Motor neuron (in vitro differentiated cells): ENCODE measurements around the gene MORN1. TPM values are rescaled to one million over a fixed set of nuclear protein-coding genes. Genes with fewer than 3 reads are reported as not detected.

ENCODE experiments used
- ATAC-seq, 8 experiments: fragments of 200-7000 bp; cut with Tn5 transposase; replicated peaks in 6 of 8; 2 replicates each; pipeline ENCODE4 v1.8.0; 2021; ENCODE audit warnings: mild to moderate bottlenecking in 8 of 8, moderate library complexity in 8 of 8
- H3K27ac ChIP-seq, 2 donors: fragments of 250-450 bp; sonication (Bioruptor Pico); 2 replicates each; pipeline ENCODE4 v1.9.0; 2021; ENCODE audit warnings: antibody characterized with exemption in 2 of 2, mild to moderate bottlenecking in 2 of 2, moderate library complexity in 1 of 2
- H3K4me1 ChIP-seq, 2 donors: fragments of 250-450 bp; sonication (Bioruptor Pico); replicated peaks in 1 of 2; 2 replicates each; pipeline ENCODE4 v1.6.1; 2021; ENCODE audit warnings: antibody characterized with exemption in 2 of 2, mild to moderate bottlenecking in 2 of 2, moderate library complexity in 1 of 2
- H3K4me3 ChIP-seq, 5 donors: fragments of 250-450 bp; sonication (Bioruptor Pico); 2 replicates each; pipeline ENCODE4 v1.9.0; 2021; ENCODE audit warnings: antibody characterized with exemption in 5 of 5, mild to moderate bottlenecking in 5 of 5, moderate library complexity in 4 of 5
- WGBS, 10 experiments: fragments of 450-650 bp; shearing (Covaris generic); methylation state at CpG; one replicate each; pipeline ENCODE4 v1.0.0; 2022; 5-methylcytosine and 5-hydroxymethylcytosine counted together
- in situ Hi-C, 9 experiments: fragments of 400-800 bp; cut with MboI; loops; one replicate each; pipeline ENCODE4 v1.15.0; 2021; ENCODE audit warnings: low sequenced_read_pairs in 9 of 9, low pct_unique_long_range_greater_than_20kb in 2 of 9; ENCODE audit not compliant: unreplicated experiment in 9 of 9
- total RNA-seq, 8 experiments: library from RNA; unstranded; fragments of 300-600 nt; gene quantifications; 2 replicates each; pipeline versions ENCODE4 v1.2.3 to v1.2.4, GENCODE V29; 2022

MORN1 gene
- total RNA-seq, 8 experiments from 2014 or later, result 13.5 to 28.6 (median 21.8) TPM

- H3K4me3 ChIP-seq, result no peak overlapping the region
- 45 to 97% (median 92%) methylated on average over 2 to 18 of the region's 25 CpGs; no CpG with 5 or more reads in 4 of the 10 experiments for WGBS, 10 experiments
- in situ Hi-C loops, result no loop called here
- peak overlapping the region in 1 of 2 donors; percentile 79 for H3K27ac ChIP-seq
- ATAC-seq, result peak in 3 of 8 experiments; percentile 33 to 68 (median 57)
- peaks cover 64 to 70% of the 10 kb centered on the region in 2 donors for H3K4me1 ChIP-seq
These were observed 113.4 kb downstream of the MORN1 start for GRCh38 chr1:2277741-2278488.

GRCh38 chr1:2276803-2277580 lies 114.4 kb downstream of the MORN1 start:
- Histone ChIP-seq H3K4me3 (no peak overlapping the region), H3K4me1 (peaks cover 73 to 79% of the 10 kb centered on the region in 2 donors), H3K27ac (peak overlapping the region in 1 of 2 donors; percentile 55)
- 15 to 100% (median 78%) methylated on average over 1 to 11 of the region's 12 CpGs for WGBS, 10 experiments
- peak in 2 of 8 experiments; percentile 11 to 13 for ATAC-seq
- in situ Hi-C loops, result no loop called here

- no peak for ATAC-seq
- WGBS, 10 experiments, result 29 to 43% (median 33%) methylated on average over 3 to 10 of the region's 14 CpGs; no CpG with 5 or more reads in 6 of the 10 experiments
- in situ Hi-C loops, result no loop called here
- Histone ChIP-seq H3K27ac (peak overlapping the region in 1 of 2 donors; percentile 55), H3K4me3 (no peak overlapping the region), H3K4me1 (peaks cover 84 to 90% of the 10 kb centered on the region in 2 donors)
These were observed 115.4 kb downstream of the MORN1 start for GRCh38 chr1:2275796-2276536.

GRCh38 chr1:2274929-2275475 lies 116.4 kb downstream of the MORN1 start:
- ATAC-seq, result no peak
- H3K4me1 ChIP-seq, result peaks cover 93 to 99% of the 10 kb centered on the region in 2 donors
- in situ Hi-C loops, result no loop called here

GRCh38 chr1:2274231-2274928 lies 117.0 kb downstream of the MORN1 start:
- Histone ChIP-seq H3K4me1 (peaks cover 88 to 94% of the 10 kb centered on the region in 2 donors), H3K27ac (no peak overlapping the region), H3K4me3 (no peak overlapping the region)
- ATAC-seq, result no peak
- WGBS, 10 experiments, result 60 to 88% (median 80%) methylated on average over 1 to 16 of the region's 24 CpGs; no CpG with 5 or more reads in 4 of the 10 experiments
- in situ Hi-C loops, result no loop called here

More at GRCh38 chr1:2274929-2275475, 116.4 kb downstream of the MORN1 start:
- Histone ChIP-seq H3K4me3 (no peak overlapping the region), H3K27ac (peak overlapping the region in 1 of 2 donors; percentile 42)
- 77 to 100% (median 85%) methylated on average over 1 to 3 of the region's 21 CpGs; no CpG with 5 or more reads in 6 of the 10 experiments for WGBS, 10 experiments

- in situ Hi-C loops, result no loop called here
- WGBS, 10 experiments, result 69 to 97% (median 87%) methylated on average over 3 to 10 of the region's 29 CpGs; no CpG with 5 or more reads in 6 of the 10 experiments
- no peak for ATAC-seq
- no peak overlapping the region for H3K27ac ChIP-seq
- H3K4me3 ChIP-seq, result no peak overlapping the region
- peaks cover 81 to 89% of the 10 kb centered on the region in 2 donors for H3K4me1 ChIP-seq
These were observed 117.8 kb downstream of the MORN1 start for GRCh38 chr1:2273401-2274090.

GRCh38 chr1:2272686-2273400 lies 118.5 kb downstream of the MORN1 start:
- ATAC-seq, result no peak
- H3K4me1 ChIP-seq, result peaks cover 79 to 87% of the 10 kb centered on the region in 2 donors
- H3K4me3 ChIP-seq, result no peak overlapping the region
- 26 to 40% (median 31%) methylated on average over 4 to 17 of the region's 28 CpGs; no CpG with 5 or more reads in 6 of the 10 experiments for WGBS, 10 experiments
- in situ Hi-C loops, result no loop called here
- H3K27ac ChIP-seq, result peak overlapping the region in 1 of 2 donors; percentile 85

GRCh38 chr1:2271841-2272655 lies 119.3 kb downstream of the MORN1 start:
- WGBS, 10 experiments, result 4 to 10% (median 6%) methylated on average over 8 to 16 of the region's 23 CpGs; no CpG with 5 or more reads in 7 of the 10 experiments
- H3K27ac ChIP-seq, result peak overlapping the region; percentile 73 to 85
- in situ Hi-C loops, result no loop called here
- peaks cover 80 to 82% of the 10 kb centered on the region in 2 donors for H3K4me1 ChIP-seq
- H3K4me3 ChIP-seq, result peak overlapping the region in 1 of 5 donors; percentile 5
- peak in 5 of 8 experiments; percentile 2 to 12 (median 3) for ATAC-seq
